ENCODE data around the gene UBTD2.
"Not testable (repeated sequence)": the region's sequence is repeated elsewhere in the genome, so short reads cannot be mapped to it uniquely, and the experiment has no call there.

Gene UBTD2

GRCh38 chr5:172291837-172292236 is 8.3 kb upstream of the UBTD2 start:
- not testable (repeated sequence) for DNase-seq

GRCh38 chr5:172288465-172288864 is 4.9 kb upstream of the UBTD2 start:
- DNase-seq = no peak

- DNase-seq = not testable (repeated sequence)
These were observed 3.6 kb upstream of the UBTD2 start for GRCh38 chr5:172287140-172287539.

GRCh38 chr5:172285226-172286143 is 1.9 kb upstream of the UBTD2 start:
- no peak for DNase-seq

GRCh38 chr5:172284611-172284980 is 1.0 kb upstream of the UBTD2 start:
- DNase-seq = no peak

- peak; percentile 7 to 84 for DNase-seq
These were observed 472 bp upstream of the UBTD2 start for GRCh38 chr5:172283862-172284610.

GRCh38 chr5:172282272-172283019 is 1.1 kb downstream of the UBTD2 start:
- no peak for DNase-seq

GRCh38 chr5:172281346-172281745 is 2.2 kb downstream of the UBTD2 start:
- no peak for DNase-seq

GRCh38 chr5:172280929-172281328 is 2.6 kb downstream of the UBTD2 start:
- DNase-seq = no peak

- DNase-seq = no peak
These were observed 3.2 kb downstream of the UBTD2 start for GRCh38 chr5:172280317-172280716.

- no peak for DNase-seq
These were observed 5.2 kb downstream of the UBTD2 start for GRCh38 chr5:172278356-172278755.

- no peak for DNase-seq
These were observed 7.3 kb downstream of the UBTD2 start for GRCh38 chr5:172276214-172276613.

GRCh38 chr5:172274951-172275753 is 8.4 kb downstream of the UBTD2 start:
- DNase-seq = no peak

- DNase-seq = no peak
These were observed 15.6 kb downstream of the UBTD2 start for GRCh38 chr5:172267943-172268342.

- DNase-seq = no peak
These were observed 16.9 kb downstream of the UBTD2 start for GRCh38 chr5:172266676-172267092.

- no peak for DNase-seq
These were observed 17.4 kb downstream of the UBTD2 start for GRCh38 chr5:172266071-172266675.

- DNase-seq = no peak
These were observed 18.7 kb downstream of the UBTD2 start for GRCh38 chr5:172264815-172265395.

- no peak for DNase-seq
These were observed 28.1 kb downstream of the UBTD2 start for GRCh38 chr5:172255444-172255843.

- DNase-seq = no peak
These were observed 31.1 kb downstream of the UBTD2 start for GRCh38 chr5:172252501-172252900.

- DNase-seq = no peak
These were observed 32.1 kb downstream of the UBTD2 start for GRCh38 chr5:172251419-172251818.

- no peak for DNase-seq
These were observed 34.9 kb downstream of the UBTD2 start for GRCh38 chr5:172248637-172249036.

GRCh38 chr5:172245703-172246125 is 37.9 kb downstream of the UBTD2 start:
- DNase-seq = no peak
